ENCODE measurements around the gene WDR6. TPM values are rescaled to one million over a fixed set of nuclear protein-coding genes. Genes with fewer than 3 reads are reported as not detected.

The WDR6 gene
- total and polyA plus RNA-seq, 4 donors = 80.3 to 138 (median 109) TPM

- H3K9ac ChIP-seq (ENCODE audit: insufficient read depth in 1 of 2, low read length in 2 of 2) = no peak overlapping the region
- H3K27me3 ChIP-seq (ENCODE audit: control insufficient read depth in 3 of 3, insufficient read depth in 3 of 3, low read length in 2 of 3) = no peaks in the 10 kb centered on the region
- peaks cover 0 to 12% (median 3%) of the 10 kb centered on the region in 4 donors for H3K36me3 ChIP-seq (ENCODE audit: control insufficient read depth in 4 of 4, insufficient read depth in 4 of 4, low read length in 4 of 4)
- peaks cover 8 to 21% (median 11%) of the 10 kb centered on the region in 5 donors for H3K4me1 ChIP-seq (ENCODE audit: control insufficient read depth in 5 of 5, insufficient read depth in 5 of 5, low read length in 5 of 5)
- no peaks in the 10 kb centered on the region for H3K9me3 ChIP-seq (ENCODE audit: control insufficient read depth in 4 of 4, insufficient read depth in 3 of 4, low read length in 3 of 4)
- H3K4me3 ChIP-seq = no peak overlapping the region
- no peak overlapping the region for H3K27ac ChIP-seq (ENCODE audit: low read depth in 1 of 2, low read length in 1 of 2)
- no peak for ATAC-seq (ENCODE audit: insufficient read depth, low FRiP score)
- TF ChIP-seq CTCF (IDR thresholded peaks at IDR 0.05; ENCODE audit: control extremely low read depth, extremely low read depth) = no peak
- DNase-seq = no peak
Observed at GRCh38 chr3:48993834-48994233, 13.4 kb upstream of the WDR6 start.

GRCh38 chr3:48996640-48997039, 10.6 kb upstream of the WDR6 start:
- H3K9ac ChIP-seq (ENCODE audit: insufficient read depth in 1 of 2, low read length in 2 of 2) = no peak overlapping the region
- 97 to 98% methylated on average over 8 of the region's 8 CpGs for WGBS, 2 donors
- no peaks in the 10 kb centered on the region for H3K27me3 ChIP-seq (ENCODE audit: control insufficient read depth in 3 of 3, insufficient read depth in 3 of 3, low read length in 2 of 3)
- peaks cover 2 to 10% (median 4%) of the 10 kb centered on the region in 5 donors for H3K4me1 ChIP-seq (ENCODE audit: control insufficient read depth in 5 of 5, insufficient read depth in 5 of 5, low read length in 5 of 5)
- no peak for DNase-seq
- no peak overlapping the region for H3K27ac ChIP-seq (ENCODE audit: low read depth in 1 of 2, low read length in 1 of 2)
- ATAC-seq (ENCODE audit: insufficient read depth, low FRiP score) = no peak
- no peak overlapping the region for H3K4me3 ChIP-seq
- no peak for TF ChIP-seq CTCF (IDR thresholded peaks at IDR 0.05; ENCODE audit: control extremely low read depth, extremely low read depth)
- H3K36me3 ChIP-seq (ENCODE audit: control insufficient read depth in 4 of 4, insufficient read depth in 4 of 4, low read length in 4 of 4) = peaks cover 0 to 12% (median 3%) of the 10 kb centered on the region in 4 donors
- no peaks in the 10 kb centered on the region for H3K9me3 ChIP-seq (ENCODE audit: control insufficient read depth in 4 of 4, insufficient read depth in 3 of 4, low read length in 3 of 4)

- no peak for DNase-seq
- Histone ChIP-seq H3K27ac (ENCODE audit: low read depth in 1 of 2, low read length in 1 of 2) (no peak overlapping the region), H3K9ac (ENCODE audit: insufficient read depth in 1 of 2, low read length in 2 of 2) (no peak overlapping the region), H3K4me1 (ENCODE audit: control insufficient read depth in 5 of 5, insufficient read depth in 5 of 5, low read length in 5 of 5) (peaks cover 0 to 9% (median 0%) of the 10 kb centered on the region in 5 donors), H3K9me3 (ENCODE audit: control insufficient read depth in 4 of 4, insufficient read depth in 3 of 4, low read length in 3 of 4) (no peaks in the 10 kb centered on the region), H3K4me3 (no peak overlapping the region), H3K27me3 (ENCODE audit: control insufficient read depth in 3 of 3, insufficient read depth in 3 of 3, low read length in 2 of 3) (no peaks in the 10 kb centered on the region), H3K36me3 (ENCODE audit: control insufficient read depth in 4 of 4, insufficient read depth in 4 of 4, low read length in 4 of 4) (peaks cover 0 to 12% (median 1%) of the 10 kb centered on the region in 4 donors)
- WGBS, 2 donors = 87 to 89% methylated on average over 8 of the region's 8 CpGs
- no peak for TF ChIP-seq CTCF (IDR thresholded peaks at IDR 0.05; ENCODE audit: control extremely low read depth, extremely low read depth)
- no peak for ATAC-seq (ENCODE audit: insufficient read depth, low FRiP score)
Observed at GRCh38 chr3:48997102-48997635, 10.0 kb upstream of the WDR6 start.

All from lung (tissue), 12 donors.